ENCODE results near the gene OTOA. TPM values are rescaled to one million over a fixed set of nuclear protein-coding genes. Genes with fewer than 3 reads are reported as not detected.

OTOA gene
- total RNA-seq, 2 donors from 2014 or later = 0.26 TPM; not detected in 1

DNA sequence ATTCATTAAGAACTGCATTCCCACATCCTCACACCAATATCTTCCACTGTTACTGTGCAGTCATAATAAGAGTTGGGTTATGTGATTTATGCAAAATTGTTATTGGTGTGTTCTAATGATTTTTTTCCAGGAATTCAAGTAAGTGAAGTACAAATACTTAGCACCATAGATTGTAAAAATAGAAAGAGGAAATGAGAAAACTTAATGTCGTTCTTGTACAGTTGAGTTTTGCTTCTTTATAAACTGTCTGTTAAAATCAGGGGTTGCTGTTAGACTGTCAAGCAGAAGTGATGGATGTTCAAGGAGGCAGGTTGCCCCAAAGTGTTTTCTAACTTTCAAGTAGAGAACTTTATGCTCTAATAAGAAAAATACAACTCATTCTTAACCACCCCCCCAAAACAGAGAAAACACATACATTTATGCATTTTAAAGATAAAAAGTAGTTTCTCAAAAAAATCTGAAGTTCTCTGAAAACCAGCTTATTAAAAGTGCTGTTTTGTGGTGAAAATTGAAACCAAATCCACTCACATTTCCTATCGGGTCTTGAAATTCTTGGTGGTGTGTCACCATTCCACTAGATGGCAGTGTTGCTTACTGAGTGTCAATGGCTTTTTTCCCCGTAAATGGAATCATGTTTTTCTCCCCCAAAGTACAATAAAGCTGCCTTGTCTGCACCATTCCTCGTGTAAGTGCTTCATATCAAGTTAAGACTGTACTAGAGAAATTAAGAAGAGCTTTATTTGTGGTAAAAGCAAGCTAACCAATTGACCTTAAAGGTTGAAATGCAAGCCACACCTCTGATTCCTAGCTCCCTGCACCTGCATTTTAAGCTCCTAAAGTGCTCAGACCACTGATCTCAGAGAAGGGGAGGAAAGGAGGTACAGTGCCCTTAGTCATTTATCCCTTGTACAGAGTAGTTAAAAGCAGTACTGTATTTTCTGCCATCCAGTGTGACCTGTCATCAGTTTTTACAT is 6.7 kb upstream of the OTOA start:
- TF ChIP-seq POLR2A (IDR thresholded peaks at IDR 0.05) (no peak), CTCF (IDR thresholded peaks at IDR 0.05) (peak; percentile 60 to 88 (median 66))
- Histone ChIP-seq H3K36me3 (replicated peaks in 1 of 2; ENCODE audit: insufficient read depth in 1 of 2, low read depth in 2 of 2) (no peaks in the 10 kb centered on the region), H3K4me1 (peaks cover 21% of the 10 kb centered on the region), H3K27me3 (no peaks in the 10 kb centered on the region), H3K27ac (no peak overlapping the region), H3K4me3 (no peak overlapping the region), H3K9me3 (no peaks in the 10 kb centered on the region)
- intact Hi-C loops (cut with DNase I) = no loop called here
- ATAC-seq = no peak
- DNase-seq = peak in 3 of 4 donors; percentile 25 to 42 (median 27)
- WGBS, 2 donors = 12 to 21% methylated on average over 4 of the region's 4 CpGs

DNA sequence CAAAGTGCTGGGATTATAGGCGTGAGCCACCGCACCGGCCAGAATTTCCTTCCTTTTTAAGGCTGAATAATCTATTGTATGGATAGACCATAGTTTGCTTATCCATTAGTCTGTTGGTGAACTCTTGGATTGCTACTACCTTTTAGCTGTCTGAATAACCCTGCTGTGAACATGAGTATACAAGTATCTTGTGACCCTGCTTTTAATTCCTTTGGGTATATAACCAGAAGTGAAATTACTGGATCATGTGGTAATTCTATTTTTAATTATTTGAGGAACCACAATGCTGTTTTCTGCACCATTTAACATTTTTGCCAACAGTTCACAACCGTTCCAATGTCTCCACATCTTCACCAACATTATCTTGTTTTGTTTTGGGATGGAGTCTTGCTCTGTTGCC is 4.6 kb upstream of the OTOA start:
- DNase-seq (no peak), ATAC-seq (no peak)
- intact Hi-C loops (cut with DNase I) = no loop called here
- H3K27ac ChIP-seq = no peak overlapping the region
- no peaks in the 10 kb centered on the region for H3K9me3 ChIP-seq
- peaks cover 19% of the 10 kb centered on the region for H3K4me1 ChIP-seq
- WGBS, 2 donors = 78 to 85% methylated on average over 4 of the region's 4 CpGs
- H3K36me3 ChIP-seq (replicated peaks in 1 of 2; ENCODE audit: insufficient read depth in 1 of 2, low read depth in 2 of 2) = no peaks in the 10 kb centered on the region
- no peaks in the 10 kb centered on the region for H3K27me3 ChIP-seq
- TF ChIP-seq POLR2A (IDR thresholded peaks at IDR 0.05) = no peak
- no peak overlapping the region for H3K4me3 ChIP-seq

- 87 to 95% methylated on average over 10 of the region's 10 CpGs for WGBS, 2 donors
- Histone ChIP-seq H3K4me3 (no peak overlapping the region), H3K27me3 (no peaks in the 10 kb centered on the region), H3K27ac (no peak overlapping the region), H3K36me3 (replicated peaks in 1 of 2; ENCODE audit: insufficient read depth in 1 of 2, low read depth in 2 of 2) (no peaks in the 10 kb centered on the region), H3K4me1 (peaks cover 8% of the 10 kb centered on the region), H3K9me3 (no peaks in the 10 kb centered on the region)
- intact Hi-C loops (cut with DNase I) = no loop called here
- ATAC-seq (no peak), DNase-seq (no peak)
- no peak for TF ChIP-seq POLR2A (IDR thresholded peaks at IDR 0.05)
- TF ChIP-seq CTCF (IDR thresholded peaks at IDR 0.05) = no peak
These were observed 1.2 kb downstream of the OTOA start for GRCh38 chr16:21664801-21665492.

- no peaks in the 10 kb centered on the region for H3K36me3 ChIP-seq (replicated peaks in 1 of 2; ENCODE audit: insufficient read depth in 1 of 2, low read depth in 2 of 2)
- ATAC-seq = no peak
- no peak for DNase-seq
- H3K4me1 ChIP-seq = peaks cover 8% of the 10 kb centered on the region
- no peaks in the 10 kb centered on the region for H3K27me3 ChIP-seq
- TF ChIP-seq POLR2A (IDR thresholded peaks at IDR 0.05) = no peak
- TF ChIP-seq CTCF (IDR thresholded peaks at IDR 0.05) = no peak
- no peaks in the 10 kb centered on the region for H3K9me3 ChIP-seq
- 54 to 76% methylated on average over 3 of the region's 3 CpGs for WGBS, 2 donors
- intact Hi-C loops (cut with DNase I) = no loop called here
- no peak overlapping the region for H3K27ac ChIP-seq
- H3K4me3 ChIP-seq = no peak overlapping the region
These were observed 3.0 kb downstream of the OTOA start for GRCh38 chr16:21666772-21667171.

DNA sequence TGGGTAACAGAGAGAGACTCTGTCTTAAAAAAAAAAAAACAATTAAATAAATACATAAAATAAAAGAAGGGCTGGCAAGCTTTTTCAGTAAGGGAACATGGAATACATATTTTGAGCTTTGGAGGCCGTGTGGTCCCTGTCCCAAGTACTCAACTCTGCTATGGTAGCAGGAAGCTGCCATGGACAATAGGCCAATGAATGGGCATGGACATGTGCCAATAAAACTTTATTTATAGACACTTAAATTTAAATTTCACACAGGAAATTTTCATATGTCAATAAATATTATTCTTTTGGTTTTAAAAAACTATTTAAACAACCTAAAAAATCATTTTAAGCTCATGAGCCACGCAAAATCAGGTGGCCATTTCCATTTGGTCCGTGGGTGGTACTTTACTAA is 3.8 kb downstream of the OTOA start:
- TF ChIP-seq CTCF (IDR thresholded peaks at IDR 0.05) = no peak
- TF ChIP-seq POLR2A (IDR thresholded peaks at IDR 0.05) = no peak
- Histone ChIP-seq H3K27ac (no peak overlapping the region), H3K27me3 (no peaks in the 10 kb centered on the region), H3K4me1 (peaks cover 8% of the 10 kb centered on the region), H3K36me3 (replicated peaks in 1 of 2; ENCODE audit: insufficient read depth in 1 of 2, low read depth in 2 of 2) (no peaks in the 10 kb centered on the region), H3K4me3 (no peak overlapping the region), H3K9me3 (no peaks in the 10 kb centered on the region)
- intact Hi-C loops (cut with DNase I) = no loop called here
- no peak for ATAC-seq
- WGBS, 2 donors = 80 to 90% methylated on average over 3 of the region's 3 CpGs
- DNase-seq = no peak

Data from body of pancreas (tissue), 4 donors.